ENCODE measurements around the gene ZMIZ2.

GRCh38 chr7:44700322-44700721, 48.3 kb upstream of the ZMIZ2 start:
- no peak for TF ChIP-seq CTCF (IDR thresholded peaks at IDR 0.05; ENCODE audit: low read depth, low read length)
- TF ChIP-seq EZH2phosphoT487 (IDR thresholded peaks at IDR 0.05; ENCODE audit: low read depth), result no peak

Measured in OCI-LY3 (cell line).